ENCODE measurements around the gene EIF3L.

DNA sequence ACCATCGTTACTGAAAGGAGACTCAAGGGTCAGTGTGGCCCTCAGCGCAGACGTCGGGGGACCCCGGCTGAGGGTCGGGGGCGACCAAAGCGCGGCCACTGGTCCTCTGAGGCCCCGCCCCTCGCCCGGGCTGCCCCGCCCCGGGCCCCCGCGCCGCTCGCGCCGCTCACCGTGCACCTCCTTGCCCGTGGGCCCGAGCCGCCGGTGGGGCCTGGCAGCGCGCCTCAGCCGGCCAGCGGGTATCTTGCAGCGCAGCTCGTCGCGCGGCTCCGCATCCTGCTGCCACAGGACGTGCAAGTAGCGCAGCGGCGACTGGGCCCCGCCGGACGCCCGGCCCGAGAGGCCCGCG, 5.5 kb upstream of the EIF3L start:
- TF ChIP-seq, protein P1, sequence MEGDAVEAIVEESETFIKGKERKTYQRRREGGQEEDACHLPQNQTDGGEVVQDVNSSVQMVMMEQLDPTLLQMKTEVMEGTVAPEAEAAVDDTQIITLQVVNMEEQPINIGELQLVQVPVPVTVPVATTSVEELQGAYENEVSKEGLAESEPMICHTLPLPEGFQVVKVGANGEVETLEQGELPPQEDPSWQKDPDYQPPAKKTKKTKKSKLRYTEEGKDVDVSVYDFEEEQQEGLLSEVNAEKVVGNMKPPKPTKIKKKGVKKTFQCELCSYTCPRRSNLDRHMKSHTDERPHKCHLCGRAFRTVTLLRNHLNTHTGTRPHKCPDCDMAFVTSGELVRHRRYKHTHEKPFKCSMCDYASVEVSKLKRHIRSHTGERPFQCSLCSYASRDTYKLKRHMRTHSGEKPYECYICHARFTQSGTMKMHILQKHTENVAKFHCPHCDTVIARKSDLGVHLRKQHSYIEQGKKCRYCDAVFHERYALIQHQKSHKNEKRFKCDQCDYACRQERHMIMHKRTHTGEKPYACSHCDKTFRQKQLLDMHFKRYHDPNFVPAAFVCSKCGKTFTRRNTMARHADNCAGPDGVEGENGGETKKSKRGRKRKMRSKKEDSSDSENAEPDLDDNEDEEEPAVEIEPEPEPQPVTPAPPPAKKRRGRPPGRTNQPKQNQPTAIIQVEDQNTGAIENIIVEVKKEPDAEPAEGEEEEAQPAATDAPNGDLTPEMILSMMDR (IDR thresholded peaks at IDR 0.05) = no peak
- TF ChIP-seq POLR2AphosphoS5 (IDR thresholded peaks at IDR 0.05) (no peak), POLR2A (IDR thresholded peaks at IDR 0.05) (no peak)

Data from gastroesophageal sphincter (tissue), 3 donors.